HCT116 (cell line): ENCODE data around the gene CELA3B. TPM values are rescaled to one million over a fixed set of nuclear protein-coding genes. Genes with fewer than 3 reads are reported as not detected.
A peak's percentile ranks its signal among the peaks of the same experiment; 100 is the strongest.

Experiments
- ATAC-seq: fragments of 200-7000 bp; cut with Tn5 transposase; 2 replicates; pipeline ENCODE4 v1.9.1; 2020; ENCODE audit warnings: mild to moderate bottlenecking, moderate library complexity
- BruUV-seq: library from RNA; stranded (reverse); fragments of 400-500 nt; replicated peaks from 2 replicates; lab custom pipeline; 2021; lab: Mats Ljungman, UMichigan
- CTCF ChIA-PET: fragments of 300-600 bp; sonication (Branson Sonifier 250); formaldehyde crosslinking; loops from one replicate; lab custom pipeline; 2021; ENCODE audit warnings: antibody characterized with exemption; lab: Charles Lee
- POLR2A ChIA-PET: fragments of 300-600, 350-600 bp; sonication (Branson Sonifier 250); formaldehyde crosslinking; loops from one replicate; lab custom pipeline; 2021; ENCODE audit warnings: antibody characterized with exemption; lab: Charles Lee
- RAD21 ChIA-PET, 2 experiments: fragments of 300-600 bp; sonication (Branson Sonifier 250); formaldehyde crosslinking; loops; one replicate each; lab custom pipeline; 2023; ENCODE audit warnings: low total read pairs in 2 of 2; ENCODE audit not compliant: uncharacterized antibody in 2 of 2, unreplicated experiment in 2 of 2, low non-redundant PET in 1 of 2; lab: Charles Lee
- DNase-seq: peaks from one replicate; pipeline ENCODE4 v3.0.0-alpha.2; 2010; ENCODE audit warnings: low read depth, low spot score
- H2AFZ ChIP-seq: fragments of 200-600 bp; shearing (Covaris generic), sonication (generic); 2 replicates; pipeline ENCODE4 v1.6.1; 2017; ENCODE audit warnings: low read depth, mixed run types, mixed read lengths, antibody characterized with exemption, low read length; ENCODE audit not compliant: poor library complexity, severe bottlenecking
- H3K27ac ChIP-seq: 2 replicates; pipeline ENCODE4 v1.5.1; 2012; ENCODE audit warnings: low read depth, low read length
- H3K27me3 ChIP-seq: fragments of 200-600 bp; sonication (generic); 2 replicates; pipeline ENCODE4 v1.6.1; 2016; ENCODE audit warnings: mixed run types, low read length, mixed read lengths; ENCODE audit not compliant: insufficient read depth
- H3K36me3 ChIP-seq, 2 experiments: fragments of 200-500 bp in 1 of 2; fragments of 200-600 bp in 1 of 2; sonication (Bioruptor generic) in 1 of 2; sonication (generic) in 1 of 2; 2 replicates each; pipeline versions ENCODE4 v1.5.1 to v1.6.1; 2014 to 2016; ENCODE audit warnings: low read length in 2 of 2, inconsistent platforms in 1 of 2, mixed read lengths in 1 of 2, mixed run types in 1 of 2; ENCODE audit not compliant: insufficient read depth in 2 of 2, control insufficient read depth in 1 of 2
- H3K4me1 ChIP-seq, 2 experiments: fragments of 200-600 bp in 1 of 2; sonication (generic) in 1 of 2; 2 replicates each; pipeline versions ENCODE4 v1.5.1 to v1.6.1; 2012 to 2017; ENCODE audit warnings: low read length in 2 of 2, inconsistent platforms in 1 of 2, mild to moderate bottlenecking in 1 of 2, mixed read lengths in 1 of 2, mixed run types in 1 of 2, moderate library complexity in 1 of 2; ENCODE audit not compliant: insufficient read depth in 2 of 2, control insufficient read depth in 1 of 2
- H3K4me2 ChIP-seq: fragments of 200-600 bp; sonication (generic); 2 replicates; pipeline ENCODE4 v1.6.1; 2017; ENCODE audit warnings: mixed run types, low read length, mixed read lengths
- H3K4me3 ChIP-seq, 2 experiments: fragments of 200-600 bp in 1 of 2; sonication (generic) in 1 of 2; replicated peaks in 1 of 2; 2 replicates each; pipeline ENCODE4 v1.5.1; 2011 to 2016; ENCODE audit warnings: low read length in 2 of 2, control low read depth in 1 of 2, low read depth in 1 of 2, mild to moderate bottlenecking in 1 of 2, mixed read lengths in 1 of 2, mixed run types in 1 of 2
- H3K79me2 ChIP-seq: fragments of 200-600 bp; sonication (generic); 2 replicates; pipeline ENCODE4 v1.6.1; 2017; ENCODE audit warnings: mild to moderate bottlenecking, mixed run types, low read length, moderate library complexity, mixed read lengths; ENCODE audit not compliant: insufficient read depth
- H3K9ac ChIP-seq: fragments of 200-600 bp; sonication (generic); 2 replicates; pipeline ENCODE4 v1.6.1; 2016; ENCODE audit warnings: low read length, mixed read lengths
- H3K9me2 ChIP-seq: fragments of 200-600 bp; sonication (generic), shearing (Covaris generic); 2 replicates; pipeline ENCODE4 v1.6.1; 2017; ENCODE audit warnings: mixed run types, mild to moderate bottlenecking, moderate library complexity; ENCODE audit not compliant: insufficient read depth
- H3K9me3 ChIP-seq, 2 experiments: fragments of 200-500 bp in 1 of 2; fragments of 200-600 bp in 1 of 2; sonication (Bioruptor generic) in 1 of 2; sonication (generic) in 1 of 2; 2 replicates each; pipeline ENCODE4 v1.6.1; 2014 to 2017; ENCODE audit warnings: low read length in 2 of 2, mixed read lengths in 2 of 2, inconsistent platforms in 1 of 2, low read depth in 1 of 2, mild to moderate bottlenecking in 1 of 2, mixed run types in 1 of 2, moderate library complexity in 1 of 2; ENCODE audit not compliant: control insufficient read depth in 1 of 2, insufficient read depth in 1 of 2
- H4K20me1 ChIP-seq: fragments of 200-600 bp; sonication (generic), shearing (Covaris generic); 2 replicates; pipeline ENCODE4 v1.6.1; 2017; ENCODE audit warnings: mixed run types, mild to moderate bottlenecking, moderate library complexity; ENCODE audit not compliant: insufficient read depth
- EZH2phosphoT487 ChIP-seq: fragments of 200-600 bp; IDR thresholded peaks from 2 replicates; pipeline ENCODE4 v1.6.1; 2018; ENCODE audit warnings: antibody characterized with exemption, borderline replicate concordance
- FOSL1 ChIP-seq: IDR thresholded peaks from 2 replicates; pipeline ENCODE4 v1.6.1; 2012; ENCODE audit warnings: low read depth
- RAD21 ChIP-seq: IDR thresholded peaks from 2 replicates; pipeline ENCODE4 v1.6.1; 2012; ENCODE audit warnings: low read depth, mild to moderate bottlenecking
- ZNF274 ChIP-seq: fragments of 200-500 bp; sonication (Bioruptor generic); IDR thresholded peaks from 2 replicates; pipeline ENCODE4 v1.6.1; 2014; ENCODE audit warnings: mild to moderate bottlenecking, low read depth, low read length, inconsistent platforms
- intact Hi-C: fragments of 100-400 bp; cut with micrococcal nuclease; formaldehyde crosslinking; loops from 2 replicates; pipeline ENCODE4 v1.10.0; 2022
- total RNA-seq: library from RNA; stranded (reverse); gene quantifications from one replicate; pipeline ENCODE4 v1.2.1, GENCODE V29; 2021; ENCODE audit not compliant: unreplicated experiment

The CELA3B gene
- total RNA-seq, 1 experiment from 2014 or later = 5.3 TPM

DNA sequence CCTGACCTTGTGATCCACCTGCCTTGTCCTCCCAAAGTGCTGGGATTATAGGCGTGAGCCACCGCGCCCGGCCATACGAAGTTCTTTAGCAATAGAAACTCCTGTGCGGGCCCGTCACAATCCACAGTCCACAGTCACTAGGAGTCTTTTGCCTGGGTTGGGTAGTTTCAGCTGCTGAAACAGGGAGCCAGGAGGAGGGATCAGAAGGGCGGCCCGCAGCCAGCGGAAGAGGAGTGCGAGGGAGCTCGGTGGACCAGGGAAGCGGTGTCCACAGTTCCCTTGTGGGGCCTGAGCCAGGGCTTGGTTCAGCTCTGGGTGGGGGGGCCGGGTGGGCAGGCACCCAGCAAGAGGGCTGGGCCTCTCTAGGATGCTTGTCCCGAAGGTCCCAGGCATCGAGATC, 21.8 kb upstream of the CELA3B start:
- H3K9me2 ChIP-seq = no peaks in the 10 kb centered on the region
- H3K4me3 ChIP-seq = no peak overlapping the region
- no peaks in the 10 kb centered on the region for H3K36me3 ChIP-seq
- no peaks in the 10 kb centered on the region for H3K27me3 ChIP-seq
- no peak overlapping the region for H2AFZ ChIP-seq
- CTCF ChIA-PET = interaction anchor here (0.6 to 2.0 kb wide), 2 partner anchors 13 to 15 kb away, joined by 3 to 6 read pairs; no protein-coding TSS in a partner anchor
- H3K79me2 ChIP-seq = no peaks in the 10 kb centered on the region
- H3K4me2 ChIP-seq = no peak overlapping the region
- H3K27ac ChIP-seq = no peak overlapping the region; the same call in 1 of the 2 replicates
- RAD21 ChIA-PET = no interaction called here
- H4K20me1 ChIP-seq = no peaks in the 10 kb centered on the region
- H3K4me1 ChIP-seq = peaks cover 23 to 24% of the 10 kb centered on the region in 2 experiments
- H3K9ac ChIP-seq = no peak overlapping the region
- TF ChIP-seq ZNF274 (no peak), EZH2phosphoT487 (no peak)
- no peaks in the 10 kb centered on the region for H3K9me3 ChIP-seq
- DNase-seq (no peak), ATAC-seq (no peak)
- intact Hi-C loops = no loop called here
- no TSS peak for BruUV-seq
- POLR2A ChIA-PET = no interaction called here

DNA sequence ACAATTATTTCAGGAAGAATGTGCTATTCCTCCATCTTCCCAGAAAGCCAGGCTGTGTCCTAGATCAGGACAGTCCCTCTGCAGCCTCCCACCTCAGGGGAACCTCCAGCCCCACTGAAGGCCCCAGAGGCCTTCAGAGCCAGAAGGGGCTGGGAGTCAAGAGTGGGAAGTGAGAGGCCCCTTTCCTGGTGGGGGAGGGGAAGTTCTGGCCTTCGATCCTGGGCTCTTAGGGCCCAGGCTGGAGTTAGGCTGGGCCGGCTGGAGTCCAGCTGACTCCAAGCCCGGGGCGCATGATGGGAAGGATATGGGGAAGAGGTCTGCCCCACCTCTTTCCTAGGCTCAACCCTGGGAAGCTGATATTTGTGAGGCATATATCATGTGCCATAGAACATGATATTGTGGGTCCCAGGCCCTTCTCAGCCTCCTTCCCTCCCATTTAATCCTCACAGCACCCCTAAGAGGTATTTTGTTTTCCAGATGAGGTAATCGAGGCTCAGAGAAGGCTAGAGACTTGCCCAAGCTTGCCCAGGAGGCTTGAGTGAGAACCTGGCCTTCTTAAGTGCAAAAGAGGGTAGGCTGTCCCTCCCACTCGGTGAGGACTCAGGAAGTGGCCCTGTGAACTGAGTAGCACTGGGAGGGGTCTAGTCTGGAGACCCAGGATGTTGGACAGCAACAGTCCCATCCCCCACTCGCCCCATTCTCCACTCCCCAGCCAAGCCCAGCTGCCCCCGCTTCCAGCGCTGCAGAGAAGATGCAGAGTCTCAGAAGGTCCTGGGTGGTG, 21.1 kb upstream of the CELA3B start:
- Histone ChIP-seq H3K4me3 (no peak overlapping the region), H3K27me3 (no peaks in the 10 kb centered on the region), H3K4me2 (peak overlapping the region; percentile 60), H3K27ac (no peak overlapping the region; the same call in 1 of the 2 replicates), H3K9ac (no peak overlapping the region), H3K36me3 (no peaks in the 10 kb centered on the region), H2AFZ (no peak overlapping the region), H3K79me2 (no peaks in the 10 kb centered on the region), H3K9me2 (no peaks in the 10 kb centered on the region), H3K9me3 (no peaks in the 10 kb centered on the region), H3K4me1 (peaks cover 23 to 24% of the 10 kb centered on the region in 2 experiments), H4K20me1 (no peaks in the 10 kb centered on the region)
- DNase-seq (no peak), ATAC-seq (no peak)
- no peak for TF ChIP-seq FOSL1
- no peak for TF ChIP-seq RAD21
- intact Hi-C loops = no loop called here
- ChIA-PET RAD21 (no interaction called here), CTCF (interaction anchor here (2.0 kb wide), 1 partner anchor 16 kb away, joined by 6 read pairs; no protein-coding TSS in a partner anchor), POLR2A (no interaction called here)
- BruUV-seq = no TSS peak
